H54 (cell line): ENCODE measurements around the gene CTSO.
"Not testable (repeated sequence)": the region's sequence is repeated elsewhere in the genome, so short reads cannot be mapped to it uniquely, and the experiment has no call there.

Source experiments
- DNase-seq: peaks from one replicate; pipeline ENCODE4 v3.0.0; 2011; ENCODE audit warnings: low spot score, mixed read lengths; ENCODE audit not compliant: insufficient read length
- FAIRE-seq: peaks from 3 replicates; lab custom pipeline; 2011; peaks lifted over from hg19 to GRCh38; lab: Jason Lieb, UNC
- POLR2A ChIP-seq: IDR thresholded peaks from 2 replicates; pipeline ENCODE4 v1.6.1; 2011; ENCODE audit warnings: low read depth, mild to moderate bottlenecking, low read length

The CTSO gene

GRCh38 chr4:155941820-155942219 lies 11.8 kb downstream of the CTSO start:
- no peak for DNase-seq
- FAIRE-seq = no peak
- no peak for TF ChIP-seq POLR2A

DNA sequence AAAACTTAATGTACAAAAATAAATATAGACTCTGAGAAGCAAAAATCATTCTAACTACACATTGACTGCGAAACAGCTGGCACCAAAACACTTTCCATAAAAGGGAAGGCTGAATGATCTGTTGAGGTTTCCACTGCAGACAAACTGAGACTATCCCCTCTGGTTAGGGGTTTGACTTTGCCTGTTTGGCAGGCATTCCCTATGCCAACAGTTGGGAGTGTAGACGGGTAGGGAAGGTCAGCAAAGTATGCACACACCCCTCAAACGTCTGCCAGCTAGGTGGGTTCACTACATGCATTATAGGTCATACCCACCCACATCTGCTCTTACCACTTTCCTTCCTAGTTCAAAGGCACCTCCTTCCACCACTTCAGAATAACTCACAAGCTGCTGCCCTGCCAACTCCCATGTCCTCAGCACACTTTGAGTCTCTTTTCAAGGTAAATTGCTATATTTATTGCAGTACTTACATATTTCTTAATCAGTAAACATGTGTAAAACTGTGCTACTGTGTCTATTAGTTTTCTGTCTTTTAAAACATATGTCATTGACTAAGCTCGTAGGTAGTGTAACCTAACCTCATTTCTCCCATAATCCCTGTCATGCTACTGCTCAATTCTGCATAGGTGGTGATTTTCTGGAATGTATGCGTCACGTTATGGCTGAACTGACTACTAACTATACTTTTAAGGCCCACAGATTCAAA lies 12.4 kb downstream of the CTSO start:
- FAIRE-seq (no peak), DNase-seq (no peak)
- no peak for TF ChIP-seq POLR2A

GRCh38 chr4:155935389-155935986 lies 18.2 kb downstream of the CTSO start:
- no peak for DNase-seq
- no peak for TF ChIP-seq POLR2A
- no peak for FAIRE-seq

DNA sequence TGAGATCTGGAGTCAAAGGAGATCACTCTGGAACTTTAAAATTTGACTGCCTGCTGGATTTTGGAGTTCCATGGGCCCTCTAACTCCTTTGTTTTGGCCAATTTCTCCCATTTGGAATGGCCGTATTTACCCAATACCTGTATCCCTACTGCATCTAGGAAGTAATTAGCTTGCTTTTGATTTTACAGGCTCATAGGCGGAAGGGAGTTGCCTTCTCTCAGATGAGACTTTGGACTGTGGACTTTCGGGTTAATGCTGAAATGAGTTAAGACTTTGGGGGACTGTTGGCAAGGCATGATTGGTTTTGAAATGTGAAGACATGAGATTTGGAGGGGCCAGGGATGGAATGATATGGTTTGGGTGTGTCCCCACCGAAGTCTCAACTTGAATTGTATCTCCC lies 19.0 kb downstream of the CTSO start:
- not testable (repeated sequence) for DNase-seq, FAIRE-seq

DNA sequence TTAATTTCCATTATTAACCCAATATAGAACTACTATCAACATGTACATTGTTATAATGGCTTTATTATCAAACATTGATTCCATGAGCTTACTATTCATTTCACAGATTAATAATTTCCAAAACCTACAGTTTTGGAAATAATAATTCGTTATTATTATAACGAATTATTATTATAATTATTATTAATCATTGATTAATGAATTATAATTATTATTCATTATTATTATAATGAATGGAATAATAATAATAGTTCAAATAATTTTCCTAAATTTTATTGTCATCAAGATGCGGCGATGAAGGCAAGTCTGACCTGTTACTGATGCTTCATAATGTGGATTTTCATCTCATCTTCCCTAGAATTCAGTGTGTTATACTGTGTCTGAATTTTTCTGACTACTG lies 22.0 kb downstream of the CTSO start:
- DNase-seq = no peak
- FAIRE-seq = no peak
- TF ChIP-seq POLR2A = no peak

GRCh38 chr4:155930330-155930729 lies 23.3 kb downstream of the CTSO start:
- DNase-seq = no peak
- no peak for FAIRE-seq
- TF ChIP-seq POLR2A = no peak

GRCh38 chr4:155929833-155930232 lies 23.8 kb downstream of the CTSO start:
- DNase-seq = no peak
- FAIRE-seq = no peak
- no peak for TF ChIP-seq POLR2A

DNA sequence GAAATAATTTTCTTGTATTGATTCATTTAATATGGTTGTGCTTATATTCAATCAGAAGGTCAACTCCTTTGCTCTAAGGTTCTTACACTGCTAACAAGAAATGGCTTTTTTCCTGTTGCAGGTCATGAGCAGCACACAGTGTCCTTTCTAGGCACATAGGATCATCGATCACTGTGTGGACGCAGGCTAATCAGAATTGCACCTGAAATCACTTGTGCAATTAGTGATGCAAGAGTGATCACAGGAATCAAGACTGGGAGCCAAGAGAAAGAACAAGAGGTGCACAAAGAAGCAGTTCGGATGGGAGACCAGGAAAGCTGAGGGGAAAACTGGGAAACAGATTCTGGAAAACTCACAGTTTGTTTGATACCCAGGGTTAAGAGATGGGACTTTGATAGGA lies 29.0 kb downstream of the CTSO start:
- TF ChIP-seq POLR2A = no peak
- DNase-seq (no peak), FAIRE-seq (no peak)

GRCh38 chr4:155921597-155921996 lies 32.1 kb downstream of the CTSO start:
- FAIRE-seq = no peak
- DNase-seq = no peak
- no peak for TF ChIP-seq POLR2A

DNA sequence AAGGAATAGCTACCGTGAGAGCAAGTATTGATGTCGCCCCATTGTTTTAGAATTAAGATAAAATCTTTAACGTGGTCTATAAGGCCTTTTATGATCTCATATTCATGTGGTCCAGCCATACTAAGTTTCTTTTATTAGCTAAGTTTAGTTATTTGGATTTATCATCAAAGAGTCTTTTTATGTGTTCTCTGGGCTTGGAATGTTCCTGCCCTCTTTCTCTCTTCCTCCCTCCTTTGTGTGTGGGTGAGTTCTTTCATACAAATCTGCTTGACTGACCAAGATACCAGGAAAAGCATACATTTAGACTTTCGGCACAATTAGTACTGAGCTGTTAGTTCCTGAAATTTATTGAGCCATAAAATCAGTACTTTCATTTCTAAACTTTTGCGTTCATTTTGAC lies 38.9 kb downstream of the CTSO start:
- no peak for TF ChIP-seq POLR2A
- no peak for DNase-seq
- no peak for FAIRE-seq

- no peak for TF ChIP-seq POLR2A
- no peak for DNase-seq
- no peak for FAIRE-seq
Observed at GRCh38 chr4:155911905-155912304, 41.8 kb downstream of the CTSO start.

DNA sequence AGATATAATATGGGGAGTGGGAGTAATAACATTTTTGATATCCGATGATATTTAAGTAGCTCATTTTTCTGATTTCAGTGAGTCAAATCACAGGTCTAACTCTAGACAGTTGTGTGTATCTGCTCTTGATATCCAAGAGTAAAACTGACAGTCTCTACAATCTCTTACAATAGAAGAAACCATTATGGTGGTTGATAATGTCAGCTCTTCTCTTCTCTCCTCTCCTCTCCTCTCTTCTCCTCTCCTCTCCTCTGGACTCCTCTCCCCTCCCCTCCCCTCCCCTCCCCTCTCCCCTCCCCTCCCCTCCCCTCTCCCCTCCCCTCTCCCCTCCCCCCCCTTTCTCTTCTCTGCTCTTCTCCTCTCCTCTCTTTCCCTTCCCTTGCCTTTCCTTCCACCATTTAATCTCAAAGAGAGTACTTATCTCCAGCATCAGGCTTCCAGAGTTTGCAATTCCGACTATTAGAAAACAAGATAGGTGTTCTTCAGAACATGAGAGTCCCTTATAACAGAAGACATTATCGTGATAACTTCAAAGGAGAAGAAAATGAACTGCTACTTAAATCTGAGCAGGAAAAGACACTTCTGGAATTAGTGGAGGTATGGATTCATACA lies 43.9 kb downstream of the CTSO start:
- DNase-seq (no peak), FAIRE-seq (no peak)
- no peak for TF ChIP-seq POLR2A

DNA sequence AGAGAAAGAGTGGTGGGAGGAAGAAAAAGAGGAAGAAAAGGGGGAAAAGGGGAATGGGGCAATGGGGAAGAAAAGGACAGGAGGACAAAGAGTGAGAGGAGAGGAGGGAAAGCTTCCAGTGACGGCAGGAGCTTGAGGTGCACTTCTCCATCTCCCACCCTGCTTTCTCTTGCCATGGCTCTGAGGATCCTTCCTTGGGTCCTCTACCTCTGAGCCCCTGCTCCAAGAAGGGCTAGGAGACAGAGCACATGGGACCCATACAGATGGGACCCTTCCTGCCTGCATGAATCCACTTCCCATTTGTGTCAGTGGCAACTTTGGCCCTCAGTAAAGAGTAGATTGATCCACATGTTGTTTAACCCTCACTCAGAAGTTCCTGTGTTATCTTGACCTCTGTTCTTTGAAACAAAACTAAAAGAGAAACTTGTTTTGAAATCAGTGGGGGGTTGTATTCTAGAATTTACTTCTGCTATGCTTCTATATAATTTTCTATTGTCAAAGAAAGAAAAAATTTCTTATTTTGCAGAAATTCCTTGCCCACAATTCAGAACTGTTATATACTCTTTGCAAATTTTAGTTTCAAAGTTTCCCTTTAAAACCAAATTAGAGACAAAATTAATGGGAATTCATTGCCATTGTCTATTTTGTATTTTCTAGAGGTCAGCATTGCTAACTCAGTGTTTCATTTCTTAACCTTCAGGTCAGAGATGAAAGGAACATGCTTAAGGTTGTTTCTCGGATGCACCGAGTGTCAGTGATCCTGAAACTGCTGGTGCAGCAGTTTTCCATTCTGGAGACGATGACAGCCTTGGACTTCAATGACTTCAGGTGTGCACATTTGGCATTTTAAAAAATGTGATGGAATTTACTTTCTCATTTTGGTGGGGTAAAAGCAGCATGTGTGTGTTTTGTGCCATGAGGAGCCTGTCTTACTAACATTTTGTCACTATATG lies 45.2 kb downstream of the CTSO start:
- no peak for TF ChIP-seq POLR2A
- no peak for FAIRE-seq
- no peak for DNase-seq

DNA sequence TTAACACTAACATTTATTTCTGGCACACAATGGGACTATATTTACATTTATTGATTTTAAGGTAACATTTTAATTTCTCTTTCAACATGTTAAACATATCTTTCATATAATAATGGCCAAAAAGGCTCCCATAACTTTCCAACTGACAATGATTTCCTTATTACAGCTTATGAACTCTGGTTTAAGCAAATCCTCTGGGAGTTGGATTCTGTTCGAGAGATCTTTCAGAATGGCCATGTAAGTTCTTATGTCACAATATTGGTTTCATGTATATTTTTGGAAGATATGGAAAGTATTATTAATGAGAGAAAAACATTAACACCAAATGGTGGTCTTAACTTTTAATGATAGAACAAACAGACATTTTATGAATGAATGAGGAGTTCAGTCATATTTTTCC lies 46.1 kb downstream of the CTSO start:
- TF ChIP-seq POLR2A = no peak
- FAIRE-seq (no peak), DNase-seq (no peak)
